Stomach (tissue), 4 donors: ENCODE data around the gene ZNF641.

ENCODE experiments used
- CTCF ChIP-seq, 7 experiments: fragments of 450-650 bp in 4 of 7; fragments of 200-600 bp in 3 of 7; sonication (generic) in 3 of 7; IDR thresholded peaks; one replicate each; pipeline ENCODE4 v1.5.1; 2016 to 2019; ENCODE audit warnings: antibody characterized with exemption in 7 of 7, control low read depth in 2 of 7, mild to moderate bottlenecking in 1 of 7
- EP300 ChIP-seq: sonication (generic); formaldehyde crosslinking; IDR thresholded peaks from one replicate; pipeline ENCODE4 v1.6.1; 2017; ENCODE audit warnings: antibody characterized with exemption
- POLR2A ChIP-seq, 4 donors: fragments of 450-650 bp; IDR thresholded peaks; one replicate each; pipeline ENCODE4 v1.6.1; 2016; ENCODE audit warnings: antibody characterized with exemption in 4 of 4, control low read depth in 2 of 4, mild to moderate bottlenecking in 1 of 4, moderate library complexity in 1 of 4
- POLR2AphosphoS5 ChIP-seq, 3 donors: sonication (generic); formaldehyde crosslinking; IDR thresholded peaks; one replicate each; pipeline ENCODE4 v1.6.1; 2016; ENCODE audit warnings: antibody characterized with exemption in 3 of 3

GRCh38 chr12:48336061-48336460, 14.7 kb downstream of the ZNF641 start:
- TF ChIP-seq CTCF (IDR thresholded peaks at IDR 0.05): no peak
- no peak for TF ChIP-seq POLR2A (IDR thresholded peaks at IDR 0.05)
- no peak for TF ChIP-seq EP300
- TF ChIP-seq POLR2AphosphoS5 (IDR thresholded peaks at IDR 0.05): no peak
